Psoas muscle (tissue), 8 donors: Measurements from ENCODE around the gene WNT10A. TPM values are rescaled to one million over a fixed set of nuclear protein-coding genes. Genes with fewer than 3 reads are reported as not detected.

Experiments
- ATAC-seq, 4 donors: fragments of 200-7000 bp; cut with Tn5 transposase; one replicate each; pipeline ENCODE4 v1.9.1; 2020; ENCODE audit warnings: moderate library complexity in 3 of 4, mild to moderate bottlenecking in 2 of 4
- DNase-seq, 2 donors: peaks; one replicate each; pipeline ENCODE4 v3.0.0-alpha.2; 2020
- H3K27ac ChIP-seq: fragments of 200-600 bp; one replicate; pipeline ENCODE4 v1.8.0; 2022
- H3K27me3 ChIP-seq, 3 donors: fragments of 200-600 bp in 1 of 3; one replicate each; pipeline versions ENCODE4 v1.6.1 to v1.8.0; 2013 to 2022; ENCODE audit warnings: low read length in 2 of 3, mild to moderate bottlenecking in 2 of 3, moderate library complexity in 1 of 3; ENCODE audit not compliant: insufficient read depth in 3 of 3
- H3K36me3 ChIP-seq, 2 donors: fragments of 200-600 bp in 1 of 2; one replicate each; pipeline versions ENCODE4 v1.6.1 to v1.8.0; 2013 to 2022; ENCODE audit warnings: low read depth in 1 of 2, mild to moderate bottlenecking in 1 of 2, moderate library complexity in 1 of 2; ENCODE audit not compliant: insufficient read depth in 1 of 2
- H3K4me1 ChIP-seq: fragments of 200-600 bp; one replicate; pipeline ENCODE4 v1.8.0; 2022
- H3K4me3 ChIP-seq: fragments of 200-600 bp; one replicate; pipeline ENCODE4 v1.8.0; 2022; ENCODE audit warnings: mild to moderate bottlenecking
- H3K9me3 ChIP-seq: fragments of 200-600 bp; one replicate; pipeline ENCODE4 v1.8.0; 2022
- CTCF ChIP-seq: fragments of 200-600 bp; IDR thresholded peaks from one replicate; pipeline ENCODE4 v1.8.0; 2022; ENCODE audit warnings: antibody characterized with exemption
- WGBS, 3 donors: extraction: QIAGEN DNeasy Blood & Tissue Kit; methylation state at CpG; one replicate each; pipeline versions ENCODE4 v1.1.6 to v1.1.7; 2013; 5-methylcytosine and 5-hydroxymethylcytosine counted together
- intact Hi-C, 2 donors: fragments of 100-400 bp; cut with DNase I; formaldehyde crosslinking; loops; one replicate each; pipeline versions ENCODE4 v1.11.0 to v1.14.2; 2022
- polyA plus RNA-seq, 3 donors: library from polyadenylated mRNA; stranded (reverse); fragments of 200-250 nt; gene quantifications; one replicate each; pipeline ENCODE4 v1.2.3, GENCODE V29; 2013
- total RNA-seq, 4 donors: library from RNA; stranded (reverse); fragmentation: NEBNext Ultra II Directional in 2 of 4; extraction: Animal tissue kit (Norgen Biotek cat#: 25700) in 2 of 4; gene quantifications; one replicate each; pipeline versions ENCODE4 v1.2.1 to v1.2.4, GENCODE V29; 2021 to 2023
- donor health status: healthy with polysubstance abuse.
- donor health status: DM: no; HTN: no; CAD: no; lungs with moderate emphysema.
- donor health status: Bipolar disorder and iron deficiency.
- donor health status: healthy.
- donor health status: DM: yes; HTN: yes; CAD: no.
- donor health status: DM: no; HTN: no; CAD: no.
- donor health status: DM: no; HTN: no; CAD: no.
- donor health status: DM: yes; HTN: yes; CAD: no.

WNT10A gene
- total and polyA plus RNA-seq, 7 donors, result 0.01 to 0.03 TPM; not detected in 5

DNA sequence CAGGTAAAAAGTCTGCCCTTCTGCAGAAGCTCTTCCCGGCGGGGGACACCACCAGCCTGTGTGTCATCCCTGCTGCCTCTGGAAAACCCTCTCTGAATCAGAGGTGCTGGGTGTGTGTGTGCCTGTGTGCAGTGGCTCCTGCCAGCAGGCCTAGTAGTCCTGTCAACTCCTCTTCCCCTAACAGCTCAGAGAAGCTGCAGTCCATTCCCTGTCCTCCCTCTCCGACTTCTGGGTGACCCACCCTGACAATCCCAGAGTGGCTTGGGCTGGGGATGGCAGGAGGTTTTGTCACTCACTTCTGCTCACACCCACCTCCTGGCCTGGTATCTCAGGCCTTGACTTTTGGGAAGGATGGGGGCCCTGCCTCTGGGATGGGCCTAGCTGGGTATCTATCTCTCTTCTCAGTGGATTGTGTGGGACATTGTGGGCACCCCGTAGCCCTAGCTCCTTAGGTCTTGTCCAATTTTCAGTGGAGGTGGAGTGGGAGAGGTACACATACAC lies 2.3 kb downstream of the WNT10A start:
- ATAC-seq (no peak), DNase-seq (peak in 1 of 2 donors; percentile 33)
- H3K36me3 ChIP-seq, result no peaks in the 10 kb centered on the region
- peaks cover 5% of the 10 kb centered on the region for H3K4me1 ChIP-seq
- no peak for TF ChIP-seq CTCF
- peaks cover 0 to 57% (median 17%) of the 10 kb centered on the region in 3 donors for H3K27me3 ChIP-seq
- intact Hi-C loops, result no loop called here
- H3K4me3 ChIP-seq, result peak overlapping the region; percentile 58
- no peaks in the 10 kb centered on the region for H3K9me3 ChIP-seq
- WGBS, 3 donors, result 57 to 69% (median 58%) methylated on average over 4 of the region's 4 CpGs
- no peak overlapping the region for H3K27ac ChIP-seq

DNA sequence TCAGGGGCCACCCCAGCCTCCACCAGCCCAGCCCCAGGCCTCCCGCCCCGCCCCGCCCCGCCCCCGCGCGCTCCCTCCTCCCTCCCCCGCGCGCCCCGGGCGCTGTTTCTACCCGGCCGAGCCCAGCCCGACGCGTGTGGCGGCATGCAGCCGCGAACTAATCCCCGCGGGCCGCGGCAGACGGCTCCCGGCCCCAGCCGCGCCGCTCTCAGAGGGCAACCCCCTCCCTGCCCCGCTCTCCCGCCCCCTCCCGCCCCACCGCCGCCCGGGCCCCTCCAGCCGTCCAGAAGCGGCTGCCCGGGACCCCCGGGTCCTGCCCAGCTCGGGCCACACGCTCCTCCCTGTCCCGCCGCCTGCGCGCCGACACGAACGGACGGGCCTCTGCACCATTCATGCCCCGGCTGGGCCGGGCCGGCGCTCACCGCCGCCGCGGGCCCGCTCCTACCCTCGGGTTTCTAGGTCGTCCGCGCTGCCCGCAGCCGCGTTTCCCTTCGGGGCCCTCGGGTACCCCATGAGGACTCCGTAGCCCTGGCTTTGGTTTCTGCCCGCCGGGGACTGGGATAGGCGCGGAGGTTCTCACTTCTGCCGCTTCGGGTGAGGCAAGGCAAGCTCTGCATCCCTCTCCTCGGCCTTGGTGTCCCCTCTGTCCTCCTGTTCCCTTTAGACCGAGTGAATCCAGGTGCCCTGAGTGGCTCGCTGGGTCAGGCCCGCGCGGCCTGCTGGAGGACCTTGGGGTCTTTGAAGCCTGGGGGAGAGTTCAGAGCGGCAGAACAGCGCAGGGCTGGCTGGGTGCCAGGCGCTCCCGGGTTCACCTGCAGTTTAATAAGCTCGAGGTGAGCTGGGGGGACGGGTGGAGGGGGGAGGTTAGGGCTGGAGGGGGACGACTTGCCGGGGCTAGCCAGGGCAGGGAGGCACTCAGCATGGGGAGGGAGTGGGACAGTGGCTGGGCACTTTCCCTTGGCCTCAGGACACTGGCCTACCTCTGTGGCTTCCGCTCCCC lies 3.1 kb downstream of the WNT10A start:
- intact Hi-C loops, result no loop called here
- Histone ChIP-seq H3K9me3 (no peaks in the 10 kb centered on the region), H3K27me3 (peaks cover 0 to 50% (median 14%) of the 10 kb centered on the region in 3 donors), H3K27ac (no peak overlapping the region), H3K4me1 (peaks cover 5% of the 10 kb centered on the region), H3K4me3 (peak overlapping the region; percentile 58), H3K36me3 (no peaks in the 10 kb centered on the region)
- ATAC-seq (peak; percentile 29 to 77 (median 74)), DNase-seq (peak in 1 of 2 donors; percentile 66)
- no peak for TF ChIP-seq CTCF
- WGBS, 3 donors, result 14 to 22% (median 20%) methylated on average over 56 to 89 of the region's 89 CpGs

DNA sequence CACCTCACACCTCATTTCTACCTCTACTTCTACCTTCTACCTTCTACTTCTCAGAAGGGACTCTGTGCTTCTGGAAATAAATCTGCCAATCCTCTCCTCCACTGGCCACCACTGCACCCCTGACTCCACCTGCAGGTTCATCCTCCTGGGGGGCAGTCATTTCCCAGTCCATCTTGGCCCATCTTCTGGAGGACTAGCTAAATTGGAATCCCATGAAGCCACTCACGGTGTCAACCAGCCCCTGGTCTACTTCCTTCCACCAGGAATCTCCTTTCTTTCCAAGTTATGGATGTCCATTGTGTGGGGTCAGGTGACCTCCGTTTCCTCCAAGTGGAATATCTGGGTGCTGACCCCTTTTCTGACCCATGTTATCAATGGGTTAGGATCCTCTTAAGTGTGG lies 3.9 kb downstream of the WNT10A start:
- intact Hi-C loops, result no loop called here
- H3K36me3 ChIP-seq, result no peaks in the 10 kb centered on the region
- no peaks in the 10 kb centered on the region for H3K9me3 ChIP-seq
- TF ChIP-seq CTCF, result no peak
- H3K4me3 ChIP-seq, result no peak overlapping the region
- no peak overlapping the region for H3K27ac ChIP-seq
- peaks cover 0 to 43% (median 14%) of the 10 kb centered on the region in 3 donors for H3K27me3 ChIP-seq
- ATAC-seq, result no peak
- 89 to 93% (median 90%) methylated on average over 2 of the region's 2 CpGs for WGBS, 3 donors
- H3K4me1 ChIP-seq, result peaks cover 5% of the 10 kb centered on the region
- DNase-seq, result peak in 1 of 2 donors; percentile 26

- Histone ChIP-seq H3K27ac (no peak overlapping the region), H3K36me3 (no peaks in the 10 kb centered on the region), H3K9me3 (no peaks in the 10 kb centered on the region), H3K4me3 (no peak overlapping the region), H3K27me3 (peaks cover 0 to 26% (median 8%) of the 10 kb centered on the region in 3 donors), H3K4me1 (no peaks in the 10 kb centered on the region)
- WGBS, 3 donors, result 35 to 52% (median 35%) methylated on average over 12 of the region's 12 CpGs
- TF ChIP-seq CTCF, result no peak
- intact Hi-C loops, result no loop called here
- DNase-seq (no peak), ATAC-seq (no peak)
Observed at GRCh38 chr2:218885981-218886947, 5.6 kb downstream of the WNT10A start.
